H1 (cell line): ENCODE data around the gene SPR. TPM values are rescaled to one million over a fixed set of nuclear protein-coding genes. Genes with fewer than 3 reads are reported as not detected.

Experiments
- CTCF ChIA-PET: fragments of 300-600 bp; sonication (Branson Sonifier 250); formaldehyde crosslinking; loops from one replicate; lab custom pipeline; 2021; ENCODE audit not compliant: partially characterized antibody; lab: Charles Lee
- POLR2A ChIA-PET: fragments of 300-600 bp; sonication (Branson Sonifier 250); formaldehyde crosslinking; loops from one replicate; lab custom pipeline; 2021; ENCODE audit warnings: inconsistent platforms; ENCODE audit not compliant: partially characterized antibody; lab: Charles Lee
- DNase-seq, 2 experiments: peaks; one replicate each; pipeline versions ENCODE4 v3.0.0 to v3.0.0-alpha.2; 2010 to 2022; ENCODE audit warnings: low spot score in 2 of 2, low read depth in 1 of 2, mixed read lengths in 1 of 2
- FAIRE-seq: peaks from 2 replicates; lab custom pipeline; 2011; peaks lifted over from hg19 to GRCh38; lab: Jason Lieb, UNC
- H2AFZ ChIP-seq: 2 replicates; pipeline ENCODE4 v1.8.1; 2012; ENCODE audit warnings: low read length, inconsistent platforms
- H2AK5ac ChIP-seq: 2 replicates; pipeline ENCODE4 v1.6.1; 2013; ENCODE audit warnings: low read depth, low read length
- H2BK120ac ChIP-seq: replicated peaks from 2 replicates; pipeline ENCODE3; 2013; ENCODE audit warnings: low read depth, low read length, inconsistent platforms
- H2BK12ac ChIP-seq: 2 replicates; pipeline ENCODE4 v1.6.1; 2013; ENCODE audit warnings: low read depth, low read length
- H2BK15ac ChIP-seq: 2 replicates; pipeline ENCODE4 v1.6.1; 2013; ENCODE audit warnings: low read length
- H2BK20ac ChIP-seq: 2 replicates; pipeline ENCODE4 v1.6.1; 2013; ENCODE audit warnings: low read length
- H2BK5ac ChIP-seq: 2 replicates; pipeline ENCODE4 v1.6.1; 2013; ENCODE audit warnings: low read depth, low read length
- H3K14ac ChIP-seq: 2 replicates; pipeline ENCODE4 v1.6.1; 2013; ENCODE audit warnings: inconsistent platforms; ENCODE audit not compliant: insufficient read length
- H3K18ac ChIP-seq: 2 replicates; pipeline ENCODE4 v1.6.1; 2013; ENCODE audit warnings: low read length; ENCODE audit errors: extremely low read depth
- H3K23ac ChIP-seq: 2 replicates; pipeline ENCODE4 v1.6.1; 2013; ENCODE audit warnings: inconsistent platforms; ENCODE audit not compliant: insufficient read length
- H3K23me2 ChIP-seq: 2 replicates; pipeline ENCODE4 v1.6.1; 2013; ENCODE audit warnings: low read depth, low read length
- H3K27ac ChIP-seq: 2 replicates; pipeline ENCODE4 v1.6.1; 2011; ENCODE audit warnings: low read depth, low read length, inconsistent platforms
- H3K27me3 ChIP-seq, 4 experiments: replicated peaks in 1 of 4; 1 replicate in 1 of 4; 2 replicates in 3 of 4; pipeline versions ENCODE4 v1.6.1 to v1.8.1; 2011 to 2013; ENCODE audit warnings: low read length in 3 of 4, mild to moderate bottlenecking in 3 of 4, inconsistent platforms in 2 of 4, mixed read lengths in 2 of 4, moderate library complexity in 1 of 4; ENCODE audit not compliant: control insufficient read depth in 3 of 4, insufficient read depth in 3 of 4; ENCODE audit errors: extremely low read depth in 1 of 4
- H3K36me3 ChIP-seq, 4 experiments: 2 replicates each; pipeline versions ENCODE4 v1.6.1 to v1.8.1; 2011 to 2013; ENCODE audit warnings: mild to moderate bottlenecking in 4 of 4, low read length in 3 of 4, moderate library complexity in 2 of 4, control low read depth in 1 of 4, inconsistent platforms in 1 of 4; ENCODE audit not compliant: insufficient read depth in 4 of 4, control insufficient read depth in 2 of 4
- H3K4ac ChIP-seq: replicated peaks from 2 replicates; pipeline ENCODE3; 2013; ENCODE audit warnings: low read length, low read depth, mixed read lengths, inconsistent platforms; ENCODE audit not compliant: insufficient read length
- H3K4me1 ChIP-seq, 4 experiments: replicated peaks in 1 of 4; 1 replicate in 1 of 4; 2 replicates in 3 of 4; pipeline versions ENCODE4 v1.6.1 to v1.8.1; 2011 to 2013; ENCODE audit warnings: low read length in 3 of 4, inconsistent platforms in 2 of 4, mixed read lengths in 1 of 4; ENCODE audit not compliant: insufficient read depth in 4 of 4, control insufficient read depth in 3 of 4
- H3K4me2 ChIP-seq, 2 experiments: 2 replicates each; pipeline versions ENCODE4 v1.6.1 to v1.8.1; 2011 to 2013; ENCODE audit warnings: low read depth in 2 of 2, low read length in 2 of 2, control low read depth in 1 of 2, inconsistent platforms in 1 of 2, mild to moderate bottlenecking in 1 of 2; ENCODE audit not compliant: insufficient read depth in 1 of 2
- H3K4me3 ChIP-seq, 4 experiments: fragments of 200-600, 300-600 bp in 1 of 4; sonication (generic), shearing (Covaris generic), sonication (Bioruptor Twin) in 1 of 4; 2 replicates each; pipeline versions ENCODE4 v1.5.1 to v1.8.1; 2011 to 2016; ENCODE audit warnings: low read length in 4 of 4, low read depth in 3 of 4, control low read depth in 2 of 4, inconsistent platforms in 2 of 4, mild to moderate bottlenecking in 2 of 4, mixed read lengths in 1 of 4, moderate library complexity in 1 of 4; ENCODE audit not compliant: insufficient read depth in 2 of 4; ENCODE audit errors: extremely low read depth in 1 of 4
- H3K56ac ChIP-seq: replicated peaks from 2 replicates; pipeline ENCODE3; 2013; ENCODE audit warnings: low read depth, mild to moderate bottlenecking, mixed read lengths, low read length, inconsistent platforms; ENCODE audit not compliant: insufficient read length
- H3K79me1 ChIP-seq: 2 replicates; pipeline ENCODE4 v1.6.1; 2013; ENCODE audit warnings: low read depth, low read length, control low read depth
- H3K79me2 ChIP-seq, 2 experiments: 2 replicates each; pipeline versions ENCODE4 v1.6.1 to v1.8.1; 2012 to 2013; ENCODE audit warnings: low read length in 2 of 2, mild to moderate bottlenecking in 2 of 2, inconsistent platforms in 1 of 2; ENCODE audit not compliant: insufficient read depth in 2 of 2, control insufficient read depth in 1 of 2
- H3K9ac ChIP-seq, 4 experiments: replicated peaks in 1 of 4; 1 replicate in 1 of 4; 2 replicates in 3 of 4; pipeline versions ENCODE4 v1.6.1 to v1.8.1; 2011 to 2013; ENCODE audit warnings: low read depth in 3 of 4, low read length in 3 of 4, control low read depth in 2 of 4, mild to moderate bottlenecking in 2 of 4, moderate library complexity in 2 of 4, inconsistent platforms in 1 of 4; ENCODE audit errors: extremely low read depth in 1 of 4
- H3K9me3 ChIP-seq, 2 experiments: 2 replicates each; pipeline versions ENCODE4 v1.6.1 to v1.8.1; 2012 to 2013; ENCODE audit warnings: mild to moderate bottlenecking in 2 of 2, moderate library complexity in 2 of 2, control low read depth in 1 of 2, inconsistent platforms in 1 of 2, low read depth in 1 of 2, low read length in 1 of 2, mixed read lengths in 1 of 2; ENCODE audit not compliant: insufficient read depth in 2 of 2
- H4K20me1 ChIP-seq, 2 experiments: replicated peaks in 1 of 2; 2 replicates each; pipeline versions ENCODE3 to v1.8.1; 2011 to 2013; ENCODE audit warnings: inconsistent platforms in 2 of 2, low read length in 2 of 2, mild to moderate bottlenecking in 1 of 2; ENCODE audit not compliant: insufficient read depth in 2 of 2, control insufficient read depth in 1 of 2
- H4K5ac ChIP-seq: 2 replicates; pipeline ENCODE4 v1.6.1; 2013; ENCODE audit warnings: low read length, low read depth, mixed read lengths, inconsistent platforms; ENCODE audit not compliant: insufficient read length
- H4K8ac ChIP-seq: 2 replicates; pipeline ENCODE4 v1.8.0; 2013; ENCODE audit warnings: mild to moderate bottlenecking, moderate library complexity, low read length, inconsistent platforms; ENCODE audit not compliant: insufficient read depth; ENCODE audit errors: extremely low read depth
- H4K91ac ChIP-seq: replicated peaks from 2 replicates; pipeline ENCODE3; 2013; ENCODE audit warnings: low read length, mixed read lengths, inconsistent platforms; ENCODE audit not compliant: insufficient read length
- CEBPB ChIP-seq: IDR thresholded peaks from 2 replicates; pipeline ENCODE4 v1.6.1; 2012; ENCODE audit warnings: low read depth, low read length
- EGR1 ChIP-seq: IDR thresholded peaks from 2 replicates; pipeline ENCODE4 v1.6.1; 2011; ENCODE audit warnings: low read depth, low read length, borderline replicate concordance
- WGBS, 2 experiments: shearing (Covaris generic) in 1 of 2; methylation state at CpG; one replicate each; pipeline versions ENCODE4 v1.1.6 to v1.1.7; 2013 to 2015; ENCODE audit warnings: low lambda C conversion rate in 2 of 2, mixed read lengths in 2 of 2, inconsistent platforms in 1 of 2, low coverage in 1 of 2, missing lambda C conversion rate in 1 of 2; ENCODE audit not compliant: insufficient replicate concordance in 2 of 2, insufficient coverage in 1 of 2, insufficient read length in 1 of 2; ENCODE audit errors: extremely low coverage in 1 of 2, missing lambda C conversion rate in 1 of 2; 5-methylcytosine and 5-hydroxymethylcytosine counted together
- polyA plus RNA-seq, 7 experiments: library from polyadenylated mRNA; depleted of rRNA in 3 of 7; stranded (reverse) in 5 of 7; unstranded in 2 of 7; fragments of >200 nt in 5 of 7; fragments of 200-250 nt in 2 of 7; gene quantifications; 1 replicate in 5 of 7; 2 replicates in 1 of 7; 4 replicates in 1 of 7; pipeline versions ENCODE4 v1.2.1 to v1.2.3, GENCODE V29; 2011 to 2013; ENCODE audit warnings: missing spikeins in 2 of 7, mixed read lengths in 2 of 7
- total RNA-seq: library from RNA; stranded (reverse); fragmentation: NEBNext Ultra II Directional; extraction: Animal tissue kit (Norgen Biotek cat#: 25700); gene quantifications from 2 replicates; pipeline ENCODE4 v1.2.1, GENCODE V29; 2021

The SPR gene
- total and polyA plus RNA-seq, 2 of the 8 experiments (the other 6 are each of a cell fraction or from before 2014, with no cell fraction given): 4.5 to 11.5 TPM

DNA sequence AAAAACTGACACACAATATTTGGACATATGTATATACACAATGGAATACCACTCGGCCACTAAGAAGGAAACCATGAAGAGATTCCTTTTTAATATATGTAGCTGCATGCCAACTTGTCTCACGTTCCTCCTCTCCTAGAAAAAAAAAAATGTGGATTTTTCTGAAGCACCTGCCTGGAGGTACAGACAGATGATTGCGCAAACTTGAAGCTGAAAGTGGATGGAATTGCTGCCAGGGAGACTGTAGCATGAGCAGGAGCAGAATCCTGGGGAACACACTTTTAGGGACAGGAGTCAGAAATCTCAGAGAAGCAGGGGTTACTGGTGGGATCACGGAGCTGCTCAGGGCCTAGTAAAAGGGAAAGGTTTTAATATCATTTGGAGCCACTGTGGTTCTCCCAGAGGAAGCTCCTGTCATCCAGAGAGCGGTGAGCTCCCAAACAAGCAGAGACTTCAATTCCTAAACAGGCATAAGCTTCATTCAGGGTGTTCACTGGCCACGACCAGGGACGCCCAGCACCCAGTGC, 640 bp upstream of the SPR start:
- DNase-seq (no peak), FAIRE-seq (no peak)
- H3K4me3 ChIP-seq: peak overlapping the region; percentile 47 to 68 (median 65)
- H4K8ac ChIP-seq: no peak overlapping the region; the same call in 1 of the 2 replicates
- peaks cover 4 to 36% (median 24%) of the 10 kb centered on the region in 4 experiments for H3K27me3 ChIP-seq
- peaks cover 0 to 9% of the 10 kb centered on the region in 2 experiments for H4K20me1 ChIP-seq
- no peak overlapping the region for H4K5ac ChIP-seq
- no peaks in the 10 kb centered on the region for H3K9me3 ChIP-seq
- H3K4me1 ChIP-seq: peaks cover 0 to 8% (median 1%) of the 10 kb centered on the region in 4 experiments; a peak in 5 of 7 replicates
- H3K18ac ChIP-seq: no peak overlapping the region
- no peak overlapping the region for H3K56ac ChIP-seq
- no peak overlapping the region for H3K9ac ChIP-seq
- peak overlapping the region; percentile 67 to 95 for H3K4me2 ChIP-seq
- CTCF ChIA-PET: interaction anchor here (0.6 to 19.1 kb wide), 26 partner anchors 9 to 316 kb away, joined by 3 to 497 read pairs (median 6); partner anchors contain the start of genes EMX1 and NOTO
- TF ChIP-seq EGR1 (no peak), CEBPB (peak; percentile 93)
- TF ChIP-seq, all 59 proteins: peak for 1
- Histone ChIP-seq H3K23me2 (peaks cover 9% of the 10 kb centered on the region; the same call in 1 of the 2 replicates), H3K36me3 (no peaks in the 10 kb centered on the region), H2BK15ac (no peak overlapping the region; the same call in 1 of the 2 replicates), H3K27ac (no peak overlapping the region), H3K79me2 (no peaks in the 10 kb centered on the region), H3K23ac (no peak overlapping the region), H2BK12ac (no peak overlapping the region), H4K91ac (no peak overlapping the region), H3K79me1 (no peaks in the 10 kb centered on the region), H2BK5ac (no peak overlapping the region), H3K4ac (no peak overlapping the region), H2BK120ac (no peak overlapping the region), H2AFZ (peak overlapping the region; percentile 96), H3K14ac (no peak overlapping the region), H2AK5ac (no peak overlapping the region), H2BK20ac (no peak overlapping the region)
- WGBS, 2 experiments: 40% methylated on average over 7 of the region's 7 CpGs; no CpG with 5 or more reads in 1 of the 2 experiments
- POLR2A ChIA-PET: interaction anchor here (0.6 to 2.0 kb wide), 4 partner anchors 12 to 88 kb away, joined by 3 to 7 read pairs (median 5); partner anchors contain the start of gene EMX1
